HG03039 (cell line): Measurements from ENCODE around the gene CFAP251.
"Not testable (repeated sequence)": the region's sequence is repeated elsewhere in the genome, so short reads cannot be mapped to it uniquely, and the experiment has no call there.

Source experiments
- ATAC-seq: cut with Tn5 transposase; IDR thresholded peaks from one replicate; pipeline ENCODE4 v1.9.1; 2021; ENCODE audit warnings: mild to moderate bottlenecking, moderate library complexity; ENCODE audit not compliant: unreplicated experiment

The CFAP251 gene

GRCh38 chr12:121969726-121970125 is 51.3 kb downstream of the CFAP251 start:
- ATAC-seq = no peak

GRCh38 chr12:121970581-121971300 is 52.3 kb downstream of the CFAP251 start:
- ATAC-seq = no peak

GRCh38 chr12:121974026-121974985 is 55.9 kb downstream of the CFAP251 start:
- no peak for ATAC-seq

- no peak for ATAC-seq
Observed at GRCh38 chr12:121975021-121975420, 56.6 kb downstream of the CFAP251 start.

GRCh38 chr12:121976950-121977349 is 58.6 kb downstream of the CFAP251 start:
- ATAC-seq = no peak

GRCh38 chr12:121980191-121980891 is 61.9 kb downstream of the CFAP251 start:
- ATAC-seq = no peak

- ATAC-seq = no peak
Observed at GRCh38 chr12:121980892-121981272, 62.5 kb downstream of the CFAP251 start.

GRCh38 chr12:121981456-121981855 is 63.1 kb downstream of the CFAP251 start:
- no peak for ATAC-seq

GRCh38 chr12:121982950-121983349 is 64.6 kb downstream of the CFAP251 start:
- ATAC-seq = no peak

GRCh38 chr12:121983536-121984210 is 65.3 kb downstream of the CFAP251 start:
- ATAC-seq = no peak

- ATAC-seq = no peak
Observed at GRCh38 chr12:121986489-121987245, 68.3 kb downstream of the CFAP251 start.

- ATAC-seq = not testable (repeated sequence)
Observed at GRCh38 chr12:121988519-121988918, 70.1 kb downstream of the CFAP251 start.

GRCh38 chr12:121989276-121990113 is 71.1 kb downstream of the CFAP251 start:
- no peak for ATAC-seq

- no peak for ATAC-seq
Observed at GRCh38 chr12:121990114-121990647, 71.8 kb downstream of the CFAP251 start.

GRCh38 chr12:121990692-121991603 is 72.6 kb downstream of the CFAP251 start:
- ATAC-seq = peak; percentile 46

GRCh38 chr12:121992059-121992879 is 73.9 kb downstream of the CFAP251 start:
- ATAC-seq = peak; percentile 63
